Breast epithelium (tissue), 4 donors: Measurements from ENCODE around the gene DDX10. TPM values are rescaled to one million over a fixed set of nuclear protein-coding genes. Genes with fewer than 3 reads are reported as not detected.
A peak's percentile ranks its signal among the peaks of the same experiment; 100 is the strongest.

Experiments used
- DNase-seq, 2 donors: peaks; one replicate each; pipeline ENCODE4 v3.0.0-alpha.2; 2019; ENCODE audit warnings: low spot score in 2 of 2
- H3K27ac ChIP-seq, 2 donors: fragments of 200-600 bp; sonication (generic) in 1 of 2; one replicate each; pipeline ENCODE4 v1.5.1; 2016 to 2019; ENCODE audit warnings: mild to moderate bottlenecking in 1 of 2
- H3K27me3 ChIP-seq, 2 donors: fragments of 200-600 bp; sonication (generic) in 1 of 2; one replicate each; pipeline versions ENCODE4 v1.5.1 to v1.6.0; 2017 to 2019; ENCODE audit warnings: control low read depth in 1 of 2, mild to moderate bottlenecking in 1 of 2
- H3K36me3 ChIP-seq: fragments of 200-600 bp; one replicate; pipeline ENCODE4 v1.5.1; 2019
- H3K4me1 ChIP-seq, 2 donors: fragments of 200-600 bp; sonication (generic); one replicate each; pipeline ENCODE4 v1.5.1; 2016 to 2019; ENCODE audit warnings: control low read depth in 1 of 2
- H3K4me3 ChIP-seq, 3 donors: fragments of 200-600 bp; sonication (generic); 1 replicate in 2 of 3; 2 replicates in 1 of 3; pipeline ENCODE4 v1.5.1; 2016 to 2019; ENCODE audit warnings: mild to moderate bottlenecking in 3 of 3, moderate library complexity in 2 of 3
- H3K9me3 ChIP-seq, 2 donors: fragments of 200-600 bp; sonication (generic) in 1 of 2; one replicate each; pipeline ENCODE4 v1.5.1; 2016 to 2019; ENCODE audit warnings: control low read depth in 1 of 2
- CTCF ChIP-seq, 3 donors: fragments of 450-650 bp; IDR thresholded peaks; one replicate each; pipeline ENCODE4 v1.5.1; 2016 to 2017; ENCODE audit warnings: antibody characterized with exemption in 3 of 3, mild to moderate bottlenecking in 3 of 3, moderate library complexity in 3 of 3
- POLR2A ChIP-seq: fragments of 450-650 bp; IDR thresholded peaks from one replicate; pipeline ENCODE4 v1.6.1; 2016; ENCODE audit warnings: antibody characterized with exemption, mild to moderate bottlenecking, moderate library complexity
- POLR2AphosphoS5 ChIP-seq, 3 donors: sonication (generic); formaldehyde crosslinking; IDR thresholded peaks; one replicate each; pipeline ENCODE4 v1.6.1; 2017; ENCODE audit warnings: antibody characterized with exemption in 3 of 3
- intact Hi-C: fragments of 100-400 bp; cut with DNase I; formaldehyde crosslinking; loops from one replicate; pipeline ENCODE4 v1.15.1; 2023; ENCODE audit warnings: low total_unique reads
- total RNA-seq, 3 donors: library from RNA; depleted of rRNA; stranded (reverse); fragments of >200 nt; gene quantifications; one replicate each; pipeline ENCODE4 v1.1.0, GENCODE V29; 2016

Gene DDX10
- total RNA-seq, 3 donors from 2014 or later = 17.3 to 41.9 (median 29.5) TPM

- Histone ChIP-seq H3K27me3 (no peaks in the 10 kb centered on the region), H3K4me1 (no peaks in the 10 kb centered on the region), H3K4me3 (no peak overlapping the region), H3K27ac (no peak overlapping the region), H3K36me3 (no peaks in the 10 kb centered on the region), H3K9me3 (no peaks in the 10 kb centered on the region)
- no peak for TF ChIP-seq CTCF (IDR thresholded peaks at IDR 0.05)
- TF ChIP-seq POLR2AphosphoS5 (IDR thresholded peaks at IDR 0.05) = no peak
- no peak for TF ChIP-seq POLR2A
- intact Hi-C loops = no loop called here
- no peak for DNase-seq
Observed at GRCh38 chr11:108938604-108939003, 273.7 kb downstream of the DDX10 start.

GRCh38 chr11:108939135-108939534 is 274.3 kb downstream of the DDX10 start:
- Histone ChIP-seq H3K27me3 (no peaks in the 10 kb centered on the region), H3K9me3 (no peaks in the 10 kb centered on the region), H3K27ac (no peak overlapping the region), H3K4me3 (no peak overlapping the region), H3K36me3 (no peaks in the 10 kb centered on the region), H3K4me1 (no peaks in the 10 kb centered on the region)
- no peak for DNase-seq
- TF ChIP-seq CTCF (IDR thresholded peaks at IDR 0.05) (no peak), POLR2A (no peak), POLR2AphosphoS5 (IDR thresholded peaks at IDR 0.05) (no peak)
- intact Hi-C loops = no loop called here

- intact Hi-C loops = no loop called here
- Histone ChIP-seq H3K36me3 (no peaks in the 10 kb centered on the region), H3K9me3 (peaks cover 3 to 8% of the 10 kb centered on the region in 2 donors), H3K27ac (no peak overlapping the region), H3K4me1 (no peaks in the 10 kb centered on the region), H3K4me3 (no peak overlapping the region), H3K27me3 (no peaks in the 10 kb centered on the region)
- no peak for DNase-seq
- TF ChIP-seq POLR2AphosphoS5 (IDR thresholded peaks at IDR 0.05) (no peak), CTCF (IDR thresholded peaks at IDR 0.05) (no peak), POLR2A (no peak)
Observed at GRCh38 chr11:108943853-108944252, 279.0 kb downstream of the DDX10 start.

GRCh38 chr11:108944471-108945178 is 279.8 kb downstream of the DDX10 start:
- Histone ChIP-seq H3K4me3 (no peak overlapping the region), H3K27me3 (no peaks in the 10 kb centered on the region), H3K27ac (peak overlapping the region; percentile 9 to 44), H3K4me1 (no peaks in the 10 kb centered on the region), H3K9me3 (peaks cover 3 to 8% of the 10 kb centered on the region in 2 donors), H3K36me3 (no peaks in the 10 kb centered on the region)
- intact Hi-C loops = no loop called here
- peak in 1 of 2 donors; percentile 52 for DNase-seq
- TF ChIP-seq POLR2A (no peak), POLR2AphosphoS5 (IDR thresholded peaks at IDR 0.05) (no peak), CTCF (IDR thresholded peaks at IDR 0.05) (no peak)

GRCh38 chr11:108945341-108945740 is 280.5 kb downstream of the DDX10 start:
- no peaks in the 10 kb centered on the region for H3K4me1 ChIP-seq
- H3K27me3 ChIP-seq = no peaks in the 10 kb centered on the region
- intact Hi-C loops = no loop called here
- no peaks in the 10 kb centered on the region for H3K36me3 ChIP-seq
- TF ChIP-seq POLR2A (no peak), CTCF (IDR thresholded peaks at IDR 0.05) (no peak), POLR2AphosphoS5 (IDR thresholded peaks at IDR 0.05) (no peak)
- peak overlapping the region; percentile 9 to 44 for H3K27ac ChIP-seq
- no peak overlapping the region for H3K4me3 ChIP-seq
- H3K9me3 ChIP-seq = peaks cover 3 to 8% of the 10 kb centered on the region in 2 donors
- DNase-seq = peak in 1 of 2 donors; percentile 25
